SKM-1 (cell line): ENCODE measurements around the gene HPN.
"Not testable (repeated sequence)": the region's sequence is repeated elsewhere in the genome, so short reads cannot be mapped to it uniquely, and the experiment has no call there.

Experiments
- DNase-seq: peaks from one replicate; lab custom pipeline; 2025; ENCODE audit not compliant: unreplicated experiment; lab: John Stamatoyannopoulos, UW

Gene HPN

DNA sequence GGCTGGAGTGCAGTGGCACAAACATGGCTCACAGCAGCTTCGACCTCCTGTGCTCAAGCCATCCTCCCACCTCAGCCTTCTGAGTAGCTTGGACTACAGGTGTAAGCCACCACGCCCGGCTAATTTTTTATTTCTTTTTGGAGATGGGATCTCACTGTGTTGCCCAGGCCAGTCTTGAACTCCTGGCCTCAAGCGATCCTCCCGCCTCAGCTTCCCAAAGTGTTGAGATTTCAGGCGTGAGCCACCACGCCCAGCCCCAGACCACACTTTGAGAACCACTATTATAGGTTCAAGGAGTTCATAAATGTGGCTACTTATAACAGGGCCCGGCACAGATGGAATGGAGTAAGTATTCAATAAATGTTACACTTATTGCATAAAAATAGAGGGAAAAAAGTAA is 14.5 kb upstream of the HPN start:
- no peak for DNase-seq

DNA sequence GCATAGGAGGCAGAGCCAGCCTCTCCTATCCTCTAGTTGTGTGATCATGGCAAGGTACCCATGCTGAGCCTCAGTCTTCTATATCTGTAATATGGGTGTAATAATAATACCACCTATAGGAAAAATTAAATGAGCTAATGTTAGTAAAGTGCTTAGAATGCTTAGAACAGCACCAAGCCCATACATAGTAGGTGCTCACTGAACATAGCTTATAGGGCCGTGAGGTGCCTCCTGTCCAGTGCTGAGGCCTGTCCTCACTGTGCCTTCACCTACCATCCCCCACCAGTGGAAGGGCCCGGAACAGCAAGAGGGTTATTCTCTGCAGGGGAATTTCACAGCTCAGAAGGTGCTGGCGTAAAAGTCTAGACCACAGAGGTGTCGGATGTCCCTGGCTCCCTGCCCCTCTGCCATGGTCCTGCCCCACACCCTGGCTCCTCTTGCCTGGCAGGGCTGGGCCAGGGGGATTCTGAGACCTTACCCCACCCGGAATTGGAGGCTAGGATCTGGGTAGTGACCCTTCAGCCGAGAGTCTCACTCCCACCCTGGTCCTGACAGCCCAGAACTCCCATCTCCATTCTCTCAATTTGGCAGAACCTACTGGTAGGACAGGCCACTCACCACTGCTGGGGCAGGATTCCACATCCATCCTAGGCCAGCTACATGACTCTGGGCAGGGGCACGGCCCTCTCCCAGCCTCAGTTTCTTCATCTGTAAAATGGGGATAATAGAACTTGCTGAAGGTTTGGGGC is 13.5 kb upstream of the HPN start:
- no peak for DNase-seq

- DNase-seq: not testable (repeated sequence)
Measured at GRCh38 chr19:35028600-35028885, 13.0 kb upstream of the HPN start.

GRCh38 chr19:35029275-35029736 is 12.2 kb upstream of the HPN start:
- DNase-seq: not testable (repeated sequence)

- no peak for DNase-seq
Measured at GRCh38 chr19:35029737-35030256, 11.7 kb upstream of the HPN start.

DNA sequence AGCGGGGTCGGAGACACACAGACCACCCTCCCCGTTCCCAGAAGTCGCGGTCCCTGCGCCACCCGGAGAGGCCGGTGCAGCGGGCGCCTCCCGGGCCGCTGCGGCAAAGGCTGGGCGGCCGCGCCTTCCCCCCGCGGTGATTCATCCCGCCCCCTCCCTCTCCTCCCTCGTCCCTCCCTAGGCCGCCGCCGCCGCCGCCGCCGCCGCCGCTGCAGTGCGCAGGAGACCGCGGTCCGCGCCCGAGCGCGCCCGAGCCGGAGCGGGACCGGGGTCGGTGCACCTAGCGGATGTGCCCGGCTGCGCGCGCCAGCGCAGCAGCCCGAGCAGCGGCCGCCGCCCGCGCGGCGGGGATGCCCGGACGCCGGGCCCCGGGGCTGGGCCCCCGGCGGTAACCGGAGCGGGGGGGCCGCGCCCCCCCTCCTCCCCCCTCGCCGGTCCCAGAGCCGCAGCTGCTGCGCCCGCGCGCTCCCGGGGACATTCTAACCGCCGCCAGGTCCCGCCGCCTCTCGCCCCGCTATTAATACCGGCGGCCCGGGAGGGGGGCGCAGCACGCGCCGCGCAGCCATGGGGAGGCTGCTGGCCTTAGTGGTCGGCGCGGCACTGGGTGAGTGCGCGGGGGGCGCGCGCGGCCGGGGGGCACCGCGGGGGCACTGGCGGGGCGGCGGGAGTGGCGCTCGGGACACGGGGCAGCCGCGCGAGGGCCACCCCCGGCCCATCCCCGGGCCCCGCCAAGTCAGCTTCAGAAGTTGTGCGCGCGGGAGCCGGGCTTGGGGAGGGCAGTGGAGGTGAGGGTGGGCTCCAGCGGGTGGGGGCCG is 11.1 kb upstream of the HPN start, which contains the start of gene SCN1B:
TSS of gene SCN1B (plus strand) at position 214 of the 815 bp plus-strand sequence. CDS start at position 565, 351 bp downstream.
- DNase-seq: no peak

GRCh38 chr19:35031072-35031881 is 10.2 kb upstream of the HPN start:
- no peak for DNase-seq

DNA sequence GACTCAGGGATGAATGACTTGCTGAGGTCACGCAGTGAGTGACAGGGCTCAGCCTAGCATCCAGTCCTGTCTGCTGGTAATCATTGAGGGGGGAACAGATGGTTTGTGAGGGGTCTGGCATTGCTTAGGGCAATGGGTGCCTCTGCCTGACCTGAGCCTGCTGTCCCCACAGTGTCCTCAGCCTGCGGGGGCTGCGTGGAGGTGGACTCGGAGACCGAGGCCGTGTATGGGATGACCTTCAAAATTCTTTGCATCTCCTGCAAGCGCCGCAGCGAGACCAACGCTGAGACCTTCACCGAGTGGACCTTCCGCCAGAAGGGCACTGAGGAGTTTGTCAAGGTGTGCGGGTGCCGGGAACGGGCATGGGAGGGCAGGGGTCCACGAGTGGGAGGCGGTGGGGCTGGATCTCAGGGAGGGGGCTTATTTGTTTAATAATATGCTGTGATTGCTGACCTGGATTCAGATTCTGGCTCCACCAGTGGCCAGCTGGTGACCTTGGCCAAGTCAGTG is 9.1 kb upstream of the HPN start:
- DNase-seq: no peak

DNA sequence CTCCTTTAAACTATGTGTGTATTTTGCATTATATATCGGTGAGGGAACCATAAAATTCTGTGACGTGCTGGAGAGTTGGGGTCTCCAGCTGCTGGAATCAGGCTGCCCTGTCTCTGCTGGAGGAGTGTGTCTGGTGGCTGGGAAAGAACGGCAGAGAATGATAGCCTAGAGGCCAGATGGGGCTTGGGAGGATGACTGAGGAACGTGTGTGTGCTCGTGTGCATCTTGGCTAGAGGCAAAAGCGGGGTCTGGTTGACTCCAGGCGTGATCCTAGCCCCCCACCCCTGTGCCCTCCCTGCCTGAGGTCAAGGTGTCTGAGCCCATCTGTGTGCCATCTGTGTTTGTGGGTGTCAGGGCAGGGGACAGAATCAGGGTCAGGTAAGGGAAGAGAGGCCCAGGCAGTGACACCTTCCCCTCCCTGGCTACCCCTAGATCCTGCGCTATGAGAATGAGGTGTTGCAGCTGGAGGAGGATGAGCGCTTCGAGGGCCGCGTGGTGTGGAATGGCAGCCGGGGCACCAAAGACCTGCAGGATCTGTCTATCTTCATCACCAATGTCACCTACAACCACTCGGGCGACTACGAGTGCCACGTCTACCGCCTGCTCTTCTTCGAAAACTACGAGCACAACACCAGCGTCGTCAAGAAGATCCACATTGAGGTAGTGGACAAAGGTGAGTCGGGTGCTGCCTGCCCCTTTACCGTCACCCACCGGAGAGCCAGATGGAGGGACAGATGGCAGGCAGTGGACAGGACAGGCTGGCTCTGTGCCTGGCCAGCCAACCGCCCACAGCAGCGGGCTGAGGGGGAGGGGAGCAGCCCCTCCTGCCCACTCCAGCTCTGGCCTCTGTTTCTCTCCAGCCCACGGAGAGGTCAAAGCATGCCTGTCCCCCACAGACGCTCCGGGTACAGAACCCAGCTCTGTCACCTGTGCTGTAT is 8.2 kb upstream of the HPN start:
- DNase-seq: no peak

GRCh38 chr19:35034005-35034502 is 7.5 kb upstream of the HPN start:
- DNase-seq: no peak

DNA sequence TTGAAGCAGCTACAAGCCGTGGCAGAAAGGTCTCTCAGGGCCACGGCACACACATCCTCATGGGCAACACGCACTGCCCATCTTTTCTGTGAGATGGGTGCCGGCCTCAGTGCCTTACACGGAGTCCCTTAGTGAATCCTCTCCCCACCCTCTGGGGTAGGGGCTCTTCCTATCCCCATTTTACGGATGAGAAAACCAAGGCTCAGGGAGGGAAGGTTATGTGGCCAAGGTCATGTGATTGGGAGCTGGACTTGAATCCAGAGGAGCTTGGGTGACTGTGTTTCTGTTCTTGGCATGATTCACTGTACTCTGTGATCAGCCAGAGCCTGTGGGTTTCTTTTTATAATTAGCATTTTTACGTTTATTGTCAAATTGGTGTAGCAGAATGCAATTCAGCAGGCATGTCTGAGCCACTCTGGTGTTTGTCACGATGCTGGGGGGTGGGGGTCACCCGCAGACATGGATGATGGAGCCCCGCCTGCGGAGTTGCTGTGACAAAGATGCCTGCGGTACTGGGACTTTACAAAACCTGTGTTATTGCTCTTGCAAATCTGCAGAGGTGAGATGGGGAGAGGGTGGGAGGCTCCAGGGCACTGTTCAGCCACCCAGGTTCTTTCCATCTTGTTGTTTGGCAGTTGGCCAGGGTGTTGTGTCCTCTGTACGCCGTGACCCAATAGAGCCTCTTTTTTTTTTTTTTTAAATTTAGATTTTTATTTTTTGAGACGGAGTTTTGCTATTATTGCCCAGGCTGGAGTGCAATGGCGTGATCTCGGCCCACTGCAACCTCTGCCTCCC is 6.7 kb upstream of the HPN start:
- no peak for DNase-seq

DNA sequence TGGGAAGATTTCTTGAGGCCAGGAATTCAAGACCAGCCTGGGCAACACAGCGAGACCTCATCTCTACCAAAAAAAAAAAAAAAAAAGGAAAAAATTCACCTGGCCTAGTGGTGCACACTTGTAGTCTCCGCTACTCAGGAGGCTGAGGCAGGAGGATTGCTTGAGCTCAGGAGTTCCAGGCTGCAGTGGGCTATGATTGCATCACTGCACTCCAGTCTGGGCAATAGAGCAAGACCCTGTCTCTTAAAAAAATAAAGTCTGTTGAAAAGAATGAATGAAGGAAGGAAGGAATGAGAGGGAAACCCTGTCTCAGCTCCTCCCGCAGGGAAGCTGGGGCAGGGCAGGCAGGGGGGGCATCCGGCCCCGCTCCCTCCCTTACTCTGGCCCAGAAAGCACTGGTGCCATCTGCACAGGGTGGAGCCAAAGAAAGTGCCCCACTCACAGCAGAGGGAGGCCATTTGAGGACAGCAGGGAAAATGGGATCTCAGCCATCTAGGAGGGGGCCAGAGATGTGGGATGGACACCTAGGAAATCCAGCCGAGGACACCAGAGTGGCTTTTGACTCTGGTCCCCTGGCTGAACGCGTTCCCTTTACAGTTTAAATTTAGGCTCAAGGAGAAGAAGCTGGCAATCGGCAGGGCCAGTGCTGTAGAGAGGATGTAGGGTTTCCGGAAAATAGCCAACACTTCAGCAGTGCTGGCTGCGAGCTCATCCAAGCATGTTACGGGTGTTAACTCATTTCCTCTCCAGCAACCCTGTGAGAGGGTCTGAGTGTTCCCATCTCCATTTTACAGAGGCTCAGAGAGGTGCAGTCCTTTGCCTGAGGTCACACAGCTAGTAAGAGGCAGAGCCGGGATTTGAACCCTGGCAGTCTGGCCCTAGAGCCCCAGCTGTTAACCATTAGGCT is 3.6 kb upstream of the HPN start:
- no peak for DNase-seq

DNA sequence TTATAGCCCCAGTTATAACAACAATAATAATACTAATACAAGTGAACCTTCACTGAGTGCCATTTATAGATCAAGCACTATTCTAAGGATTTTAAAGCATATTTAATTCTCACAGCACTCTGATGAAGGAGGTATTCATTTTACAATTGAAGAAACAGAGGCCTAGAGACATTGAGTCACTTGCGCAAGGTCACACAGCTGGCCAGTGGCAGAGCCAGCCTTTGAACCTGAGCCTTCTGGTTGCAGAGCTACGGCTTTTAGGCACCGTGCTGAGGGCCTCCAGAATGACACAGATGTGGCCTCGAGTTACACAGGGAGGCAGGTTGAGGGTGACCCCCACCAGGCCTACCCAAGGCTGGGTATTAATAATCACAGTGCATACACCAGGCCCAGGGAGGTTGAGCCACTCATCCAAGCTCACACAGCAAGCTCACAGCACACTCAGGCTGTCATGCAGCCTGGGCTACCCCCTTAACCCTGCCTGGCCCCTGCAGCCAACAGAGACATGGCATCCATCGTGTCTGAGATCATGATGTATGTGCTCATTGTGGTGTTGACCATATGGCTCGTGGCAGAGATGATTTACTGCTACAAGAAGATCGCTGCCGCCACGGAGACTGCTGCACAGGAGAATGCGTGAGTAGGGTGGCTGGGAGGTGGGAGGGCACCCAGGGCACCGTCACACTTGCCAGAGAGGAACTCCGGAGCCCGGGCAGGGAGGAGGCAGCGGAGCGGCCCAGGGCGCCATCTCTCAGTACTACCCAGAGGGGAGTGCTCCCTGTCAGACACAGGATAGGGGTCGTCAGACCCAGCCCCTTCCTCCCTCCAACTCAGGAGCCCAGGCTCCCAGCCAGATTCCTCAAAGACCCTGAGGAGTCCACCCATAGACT is 2.7 kb upstream of the HPN start:
- DNase-seq: no peak

GRCh38 chr19:35039881-35040825 is 1.4 kb upstream of the HPN start:
- no peak for DNase-seq

DNA sequence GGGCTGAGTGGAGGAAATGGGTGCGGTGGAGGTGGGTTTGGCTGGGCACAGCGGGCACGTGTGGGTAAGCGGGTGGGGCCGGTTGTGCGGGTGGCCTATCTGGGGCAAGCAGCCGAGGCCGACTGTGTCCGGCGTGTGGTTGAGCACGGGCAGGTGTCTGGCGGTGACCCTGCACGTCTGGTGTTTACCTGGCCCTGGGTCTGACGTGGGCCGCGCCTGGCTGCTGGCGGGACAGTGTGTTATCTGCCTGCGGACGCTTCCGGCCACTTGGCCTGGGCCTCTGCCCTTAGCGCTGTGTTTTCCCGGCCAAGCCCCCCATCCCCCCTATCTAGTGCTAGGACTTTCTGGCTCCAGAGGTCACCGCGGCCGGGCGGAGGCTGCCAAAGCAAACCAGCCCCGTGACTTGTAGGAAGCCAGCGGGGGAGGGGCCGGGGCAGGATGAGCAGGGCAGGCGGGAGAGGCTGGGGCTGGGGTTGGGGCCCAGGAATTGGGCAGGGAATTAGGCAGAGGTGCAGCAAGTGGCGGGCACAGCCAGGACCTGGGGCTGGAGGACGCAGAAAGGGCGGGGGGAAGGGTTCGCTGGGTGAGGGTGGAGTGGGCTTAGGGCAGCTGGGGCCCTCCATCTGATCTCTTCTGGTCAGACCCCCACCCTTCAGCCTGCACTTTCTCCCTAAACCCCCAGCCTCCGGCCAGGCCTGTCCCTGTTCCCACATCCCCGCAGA is 534 bp upstream of the HPN start:
- no peak for DNase-seq
